Natural killer cell (primary cell): Measurements from ENCODE around the gene KRT81. TPM values are rescaled to one million over a fixed set of nuclear protein-coding genes. Genes with fewer than 3 reads are reported as not detected.
A peak's percentile ranks its signal among the peaks of the same experiment; 100 is the strongest.

Source experiments
- ATAC-seq, 3 donors: fragments of 150-1000 bp in 2 of 3; fragments of 200-7000 bp in 1 of 3; cut with Tn5 transposase; 1 replicate in 1 of 3; 2 replicates in 2 of 3; pipeline ENCODE4 v1.10.0; 2021; ENCODE audit warnings: mild to moderate bottlenecking in 2 of 3, moderate library complexity in 2 of 3
- DNase-seq, 2 donors: peaks; one replicate each; pipeline versions ENCODE4 v3.0.0 to v3.0.0-alpha.2; 2013 to 2021; ENCODE audit warnings: mixed read lengths in 1 of 2
- H3K27ac ChIP-seq: one replicate; pipeline ENCODE4 v1.5.1; 2013; ENCODE audit warnings: mild to moderate bottlenecking, low read length
- H3K27me3 ChIP-seq: one replicate; pipeline ENCODE4 v1.6.1; 2013; ENCODE audit warnings: low read length; ENCODE audit not compliant: control insufficient read depth, insufficient read depth
- H3K36me3 ChIP-seq: one replicate; pipeline ENCODE4 v1.6.1; 2013; ENCODE audit warnings: low read length; ENCODE audit not compliant: control insufficient read depth, insufficient read depth
- H3K4me1 ChIP-seq: one replicate; pipeline ENCODE4 v1.6.1; 2013; ENCODE audit warnings: low read length; ENCODE audit not compliant: control insufficient read depth, insufficient read depth
- H3K4me3 ChIP-seq: one replicate; pipeline ENCODE4 v1.5.1; 2013; ENCODE audit warnings: low read length
- H3K9me3 ChIP-seq: one replicate; pipeline ENCODE4 v1.6.1; 2013; ENCODE audit warnings: low read length; ENCODE audit not compliant: control insufficient read depth, insufficient read depth
- H3K27ac Mint-ChIP-seq, 2 donors: one replicate each; pipeline ENCODE4 v1.8.0; 2022; ENCODE audit warnings: mild to moderate bottlenecking in 2 of 2, mixed read lengths in 2 of 2, moderate library complexity in 1 of 2
- H3K27me3 Mint-ChIP-seq, 2 donors: one replicate each; pipeline ENCODE4 v1.8.0; 2022; ENCODE audit warnings: low read depth in 2 of 2, mixed read lengths in 2 of 2
- H3K36me3 Mint-ChIP-seq: one replicate; pipeline ENCODE4 v1.8.0; 2022; ENCODE audit warnings: mixed read lengths
- H3K4me1 Mint-ChIP-seq, 2 donors: one replicate each; pipeline ENCODE4 v1.8.0; 2022; ENCODE audit warnings: mixed read lengths in 2 of 2
- H3K4me3 Mint-ChIP-seq: one replicate; pipeline ENCODE4 v1.8.0; 2022; ENCODE audit warnings: mild to moderate bottlenecking, moderate library complexity, mixed read lengths
- H3K9me3 Mint-ChIP-seq, 2 donors: one replicate each; pipeline ENCODE4 v1.8.0; 2022; ENCODE audit warnings: mixed read lengths in 2 of 2
- CTCF ChIP-seq: fragments of 200-600 bp; IDR thresholded peaks from one replicate; pipeline ENCODE4 v1.8.0; 2022; ENCODE audit warnings: antibody characterized with exemption
- WGBS: methylation state at CpG from one replicate; pipeline ENCODE4 v1.1.7; 2013; ENCODE audit warnings: missing lambda C conversion rate; ENCODE audit not compliant: insufficient coverage; 5-methylcytosine and 5-hydroxymethylcytosine counted together
- intact Hi-C: fragments of 100-400 bp; cut with micrococcal nuclease; formaldehyde crosslinking; loops from one replicate; pipeline ENCODE4 v1.14.2; 2022
- total RNA-seq, 4 donors: library from RNA; stranded (reverse); fragments of 120-200 nt in 1 of 4; gene quantifications; one replicate each; pipeline versions ENCODE4 v1.2.3 to v1.2.4, GENCODE V29; 2013 to 2022

Gene KRT81
- total RNA-seq, 3 donors from 2014 or later (not counting 1 experiment from before 2014, with no cell fraction given), result 0.28 to 1.4 (median 1.3) TPM

GRCh38 chr12:52246720-52247621 lies 44.4 kb downstream of the KRT81 start:
- H3K4me1 Mint-ChIP-seq, result peaks cover 22% of the 10 kb centered on the region in 2 donors
- no peak for ATAC-seq
- H3K9me3 ChIP-seq, result no peaks in the 10 kb centered on the region
- intact Hi-C loops, result no loop called here
- no peak overlapping the region for H3K4me3 Mint-ChIP-seq
- no peaks in the 10 kb centered on the region for H3K36me3 Mint-ChIP-seq
- no peaks in the 10 kb centered on the region for H3K9me3 Mint-ChIP-seq
- H3K36me3 ChIP-seq, result no peaks in the 10 kb centered on the region
- WGBS, result 71% methylated on average over 10 of the region's 10 CpGs
- no peak overlapping the region for H3K4me3 ChIP-seq
- no peak for DNase-seq
- peaks cover 26 to 29% of the 10 kb centered on the region in 2 donors for H3K27me3 Mint-ChIP-seq
- no peak for TF ChIP-seq CTCF
- H3K27ac ChIP-seq, result no peak overlapping the region
- peaks cover 11% of the 10 kb centered on the region for H3K27me3 ChIP-seq
- H3K4me1 ChIP-seq, result peaks cover 17% of the 10 kb centered on the region
- H3K27ac Mint-ChIP-seq, result peak overlapping the region in 1 of 2 donors; percentile 96

GRCh38 chr12:52245962-52246569 lies 45.3 kb downstream of the KRT81 start:
- Histone ChIP-seq H3K9me3 (no peaks in the 10 kb centered on the region), H3K36me3 (no peaks in the 10 kb centered on the region), H3K4me3 (no peak overlapping the region), H3K27ac (no peak overlapping the region), H3K27me3 (peaks cover 9% of the 10 kb centered on the region), H3K4me1 (peaks cover 17% of the 10 kb centered on the region)
- H3K4me1 Mint-ChIP-seq, result peaks cover 16 to 22% of the 10 kb centered on the region in 2 donors
- intact Hi-C loops, result no loop called here
- ATAC-seq, result no peak
- 88% methylated on average over 7 of the region's 7 CpGs for WGBS
- no peaks in the 10 kb centered on the region for H3K9me3 Mint-ChIP-seq
- no peaks in the 10 kb centered on the region for H3K36me3 Mint-ChIP-seq
- no peak overlapping the region for H3K4me3 Mint-ChIP-seq
- peaks cover 22 to 26% of the 10 kb centered on the region in 2 donors for H3K27me3 Mint-ChIP-seq
- no peak for TF ChIP-seq CTCF
- peak overlapping the region in 1 of 2 donors; percentile 96 for H3K27ac Mint-ChIP-seq
- DNase-seq, result no peak

DNA sequence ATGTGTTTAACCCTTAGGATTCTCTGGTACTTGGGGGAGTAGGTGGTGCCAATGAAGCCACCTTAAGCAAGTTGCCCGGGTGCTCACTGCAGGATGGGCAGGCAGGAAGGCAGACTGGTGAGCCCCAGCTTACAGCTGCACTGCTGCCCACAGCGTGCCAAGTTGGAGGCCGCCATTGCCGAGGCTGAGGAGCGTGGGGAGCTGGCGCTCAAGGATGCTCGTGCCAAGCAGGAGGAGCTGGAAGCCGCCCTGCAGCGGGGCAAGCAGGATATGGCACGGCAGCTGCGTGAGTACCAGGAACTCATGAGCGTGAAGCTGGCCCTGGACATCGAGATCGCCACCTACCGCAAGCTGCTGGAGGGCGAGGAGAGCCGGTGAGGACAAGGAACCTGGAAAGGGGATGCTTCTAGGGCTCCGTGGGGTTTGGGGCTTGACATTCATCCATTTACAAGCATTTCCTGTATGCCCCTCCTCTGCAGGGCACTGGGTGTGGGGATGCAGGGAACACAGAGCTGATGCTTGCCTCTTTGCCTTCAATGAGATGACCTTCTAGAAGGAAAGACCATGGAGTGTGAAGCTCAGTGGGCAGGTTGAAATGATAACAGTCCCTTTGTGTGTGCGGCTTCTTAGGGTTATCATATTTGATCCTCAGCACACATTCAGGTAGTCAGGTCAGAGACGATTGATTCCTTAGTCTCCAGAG lies 45.9 kb downstream of the KRT81 start:
- Histone ChIP-seq H3K27me3 (peaks cover 9% of the 10 kb centered on the region), H3K36me3 (no peaks in the 10 kb centered on the region), H3K27ac (no peak overlapping the region), H3K9me3 (no peaks in the 10 kb centered on the region), H3K4me1 (peaks cover 17% of the 10 kb centered on the region), H3K4me3 (no peak overlapping the region)
- intact Hi-C loops, result no loop called here
- DNase-seq (no peak), ATAC-seq (no peak)
- H3K27ac Mint-ChIP-seq, result peak overlapping the region in 1 of 2 donors; percentile 96
- no peaks in the 10 kb centered on the region for H3K36me3 Mint-ChIP-seq
- H3K4me3 Mint-ChIP-seq, result no peak overlapping the region
- 93% methylated on average over 20 of the region's 20 CpGs for WGBS
- TF ChIP-seq CTCF, result no peak
- peaks cover 22 to 23% of the 10 kb centered on the region in 2 donors for H3K27me3 Mint-ChIP-seq
- peaks cover 16 to 22% of the 10 kb centered on the region in 2 donors for H3K4me1 Mint-ChIP-seq
- no peaks in the 10 kb centered on the region for H3K9me3 Mint-ChIP-seq
